ENCODE results near the gene PKN1. TPM values are rescaled to one million over a fixed set of nuclear protein-coding genes. Genes with fewer than 3 reads are reported as not detected.

Gene PKN1
- total and polyA plus RNA-seq, 5 donors: 79.3 to 138 (median 128) TPM

DNA sequence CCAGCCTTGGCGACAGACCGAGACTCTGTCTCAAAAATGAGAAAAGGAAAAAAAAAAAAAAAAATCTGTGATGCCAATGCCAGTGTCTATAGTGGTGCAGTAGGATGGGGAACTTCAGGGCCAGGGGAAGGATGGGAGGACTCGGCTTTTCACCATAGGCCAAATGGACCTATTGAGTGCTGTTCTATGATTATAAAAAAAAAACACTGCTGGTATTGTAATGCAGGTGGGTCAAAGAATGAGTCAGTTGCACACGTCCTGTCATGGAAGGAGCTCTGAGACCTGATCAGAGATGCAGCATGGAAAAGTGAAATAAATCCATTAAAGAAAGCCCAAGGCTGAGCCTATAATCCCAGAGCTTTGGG, 78.1 kb downstream of the PKN1 start:
- intact Hi-C loops (cut with DNase I): no loop called here
- Histone ChIP-seq H3K4me1 (ENCODE audit: control insufficient read depth, insufficient read depth, low read length) (peaks cover 4% of the 10 kb centered on the region), H3K27me3 (ENCODE audit: control insufficient read depth, insufficient read depth) (no peaks in the 10 kb centered on the region), H3K27ac (ENCODE audit: low read length) (no peak overlapping the region), H3K9me3 (ENCODE audit: control insufficient read depth, low read length) (no peaks in the 10 kb centered on the region), H3K4me3 (ENCODE audit: low read length) (no peak overlapping the region)
- DNase-seq: no peak
- ATAC-seq: peak in 1 of 2 donors; percentile 8
- 83% methylated on average over 4 of the region's 4 CpGs for WGBS

DNA sequence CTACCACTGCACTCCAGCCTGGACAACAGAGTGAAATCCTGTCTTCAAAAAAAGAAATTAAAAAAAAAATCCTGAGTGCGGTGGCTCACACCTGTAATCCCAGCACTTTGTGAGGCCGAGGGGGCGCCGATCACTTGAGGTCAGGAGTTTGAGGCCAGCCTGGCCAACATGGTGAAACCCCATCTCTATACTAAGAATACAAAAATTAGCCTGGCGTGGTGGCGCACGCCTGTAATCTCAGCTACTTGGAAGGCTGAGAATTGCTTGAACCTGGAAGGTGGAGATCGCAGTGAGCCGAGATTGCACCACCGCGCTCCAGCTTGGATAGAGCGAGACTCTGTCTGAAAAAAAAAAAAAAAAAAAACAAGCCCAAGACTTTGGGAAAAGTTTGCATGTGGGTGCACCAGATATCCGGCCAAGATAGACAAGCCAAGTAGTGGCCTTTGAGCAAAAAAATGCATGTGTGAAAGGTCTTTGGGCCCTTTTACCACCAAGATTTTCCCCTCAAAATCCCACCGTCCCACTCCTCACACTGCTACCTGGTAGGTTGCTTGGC, 79.4 kb downstream of the PKN1 start:
- H3K27me3 ChIP-seq (ENCODE audit: control insufficient read depth, insufficient read depth): no peaks in the 10 kb centered on the region

DNA sequence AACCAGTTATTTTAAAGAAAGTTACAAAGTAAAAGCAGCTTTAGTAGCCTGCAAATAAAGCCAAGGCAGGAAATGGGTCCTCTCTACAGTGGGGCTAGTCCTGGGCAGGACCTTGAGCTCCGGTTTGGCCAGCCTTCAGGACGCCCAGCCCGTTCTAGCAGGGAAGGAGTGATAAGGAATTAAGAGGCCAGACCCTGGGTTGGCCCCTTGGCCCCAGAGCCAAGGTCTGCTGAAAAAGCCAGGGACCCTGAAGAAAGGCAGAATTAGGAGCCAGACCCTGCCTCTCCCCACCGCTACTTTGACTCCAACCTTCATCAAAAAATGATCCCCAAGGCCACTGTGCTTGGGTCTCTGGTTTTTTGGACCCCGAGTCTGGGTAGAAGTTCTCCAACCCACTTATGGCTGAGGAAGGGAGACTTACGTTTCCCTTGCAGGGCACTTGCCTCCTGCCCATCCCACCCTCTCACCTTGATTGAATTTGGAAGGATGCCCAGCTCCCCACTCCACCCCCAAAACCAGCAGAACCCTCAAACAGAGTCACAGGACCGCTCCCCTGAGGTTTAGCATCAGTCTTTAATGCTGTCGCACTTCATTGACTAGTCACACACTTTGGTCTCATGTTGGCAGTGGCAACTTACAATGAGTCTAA, 81.2 kb downstream of the PKN1 start:
- Histone ChIP-seq H3K4me1 (ENCODE audit: control insufficient read depth, insufficient read depth, low read length) (peaks cover 5% of the 10 kb centered on the region), H3K9me3 (ENCODE audit: control insufficient read depth, low read length) (no peaks in the 10 kb centered on the region), H3K4me3 (ENCODE audit: low read length) (no peak overlapping the region), H3K27ac (ENCODE audit: low read length) (no peak overlapping the region), H3K27me3 (ENCODE audit: control insufficient read depth, insufficient read depth) (no peaks in the 10 kb centered on the region)
- intact Hi-C loops (cut with DNase I): no loop called here
- DNase-seq: peak in 1 of 3 donors; percentile 33
- no peak for ATAC-seq
- 77% methylated on average over 8 of the region's 8 CpGs for WGBS

More for the DNA sequence above, 79.4 kb downstream of the PKN1 start:
- Histone ChIP-seq H3K27ac (ENCODE audit: low read length) (no peak overlapping the region), H3K4me3 (ENCODE audit: low read length) (no peak overlapping the region), H3K4me1 (ENCODE audit: control insufficient read depth, insufficient read depth, low read length) (peaks cover 5% of the 10 kb centered on the region), H3K9me3 (ENCODE audit: control insufficient read depth, low read length) (no peaks in the 10 kb centered on the region)
- DNase-seq (peak in 1 of 3 donors; percentile 32), ATAC-seq (no peak)
- 93% methylated on average over 14 of the region's 14 CpGs for WGBS
- intact Hi-C loops (cut with DNase I): no loop called here

DNA sequence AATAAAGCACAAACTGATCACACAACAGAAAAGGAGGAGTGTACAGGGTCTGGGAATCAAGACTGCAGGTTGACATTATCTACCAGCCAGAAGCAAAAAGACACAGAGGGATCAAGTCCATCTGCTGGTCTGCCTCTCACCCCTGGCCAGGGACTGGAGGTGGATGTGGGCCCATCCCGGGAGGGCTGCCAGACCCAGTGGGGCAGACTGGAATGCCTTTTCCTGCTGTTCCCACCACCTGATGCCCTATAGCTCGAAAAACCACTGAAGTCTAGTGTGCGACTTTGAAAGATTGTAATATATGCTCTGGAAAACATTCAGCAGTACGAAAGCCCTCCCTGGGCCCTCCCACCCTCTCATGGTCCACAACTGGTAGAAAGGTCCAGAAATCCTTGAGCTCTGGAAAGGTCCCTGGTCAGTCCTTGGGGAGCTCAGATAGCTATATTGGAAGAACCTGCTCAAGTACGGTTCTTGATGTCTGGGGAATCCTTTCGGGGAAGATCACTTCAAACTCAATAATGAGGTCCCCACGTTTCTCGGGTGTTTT, 82.5 kb downstream of the PKN1 start:
- WGBS: 67% methylated on average over 8 of the region's 8 CpGs

DNA sequence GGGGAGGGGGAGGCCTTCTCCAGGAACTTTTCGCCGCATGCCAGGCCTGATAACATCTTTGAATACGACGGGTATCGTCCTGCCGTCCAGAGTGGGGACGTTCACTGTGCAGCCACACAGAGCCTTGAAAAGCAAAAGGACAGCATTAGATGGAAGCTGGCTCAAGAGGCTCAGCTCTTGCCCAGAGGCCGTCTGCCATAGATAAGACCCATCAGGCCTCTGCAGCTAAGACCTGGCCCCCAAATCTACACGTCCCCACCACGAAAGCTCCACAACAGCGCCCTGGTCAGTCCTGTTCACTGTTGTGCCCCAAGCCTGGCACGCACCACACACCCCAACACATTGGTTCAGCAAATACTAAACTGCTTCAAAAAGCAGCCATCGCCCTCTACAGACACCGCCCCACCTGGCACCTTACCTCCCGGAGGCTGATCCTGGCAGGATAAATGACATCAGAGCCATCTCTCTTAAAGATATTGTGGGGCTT, 83.0 kb downstream of the PKN1 start:
- intact Hi-C loops (cut with DNase I): no loop called here
- WGBS: 62% methylated on average over 15 of the region's 15 CpGs
- Histone ChIP-seq H3K9me3 (ENCODE audit: control insufficient read depth, low read length) (no peaks in the 10 kb centered on the region), H3K4me1 (ENCODE audit: control insufficient read depth, insufficient read depth, low read length) (peaks cover 5% of the 10 kb centered on the region), H3K27ac (ENCODE audit: low read length) (no peak overlapping the region), H3K27me3 (ENCODE audit: control insufficient read depth, insufficient read depth) (no peaks in the 10 kb centered on the region), H3K4me3 (ENCODE audit: low read length) (peak overlapping the region; percentile 88)
- ATAC-seq (no peak), DNase-seq (no peak)

More for the DNA sequence above, 82.5 kb downstream of the PKN1 start:
- no peak overlapping the region for H3K4me3 ChIP-seq (ENCODE audit: low read length)
- peaks cover 5% of the 10 kb centered on the region for H3K4me1 ChIP-seq (ENCODE audit: control insufficient read depth, insufficient read depth, low read length)
- H3K9me3 ChIP-seq (ENCODE audit: control insufficient read depth, low read length): no peaks in the 10 kb centered on the region
- H3K27ac ChIP-seq (ENCODE audit: low read length): no peak overlapping the region
- DNase-seq: peak in 1 of 3 donors; percentile 79
- intact Hi-C loops (cut with DNase I): no loop called here
- no peak for ATAC-seq
- no peaks in the 10 kb centered on the region for H3K27me3 ChIP-seq (ENCODE audit: control insufficient read depth, insufficient read depth)

DNA sequence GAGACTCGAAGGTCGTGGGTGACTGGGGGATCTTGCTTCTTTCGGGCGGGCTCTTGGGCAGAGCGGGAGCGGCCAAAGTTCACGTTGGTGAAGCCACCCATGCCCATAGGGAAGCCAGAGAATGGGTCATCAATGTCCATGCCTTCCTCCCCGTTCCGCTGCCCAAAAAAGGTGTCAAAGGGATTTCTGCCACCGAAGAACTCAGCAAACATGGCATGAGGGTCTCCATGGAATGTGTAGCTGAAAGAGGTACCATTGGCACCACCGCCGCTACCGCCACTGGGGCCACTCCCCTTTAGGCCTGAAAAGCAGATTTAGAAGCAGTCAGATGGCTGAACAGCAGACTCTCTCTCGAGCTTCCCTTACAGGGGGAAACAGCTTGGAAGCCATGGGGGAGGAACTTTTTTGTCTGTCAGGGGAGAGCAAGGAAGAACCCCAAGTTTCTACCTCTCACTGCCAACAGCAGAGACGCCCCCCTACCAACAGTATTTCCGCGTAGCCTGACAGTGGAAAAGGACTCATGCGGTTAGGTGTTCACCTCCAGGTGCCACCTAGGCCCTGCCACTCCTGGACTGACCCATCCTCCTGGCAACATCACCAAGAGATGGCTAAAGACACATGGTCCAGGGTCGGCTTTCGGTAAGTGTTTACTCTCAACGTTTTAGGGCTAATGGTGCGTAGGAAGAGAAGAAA, 83.8 kb downstream of the PKN1 start:
- no peaks in the 10 kb centered on the region for H3K27me3 ChIP-seq (ENCODE audit: control insufficient read depth, insufficient read depth)
- intact Hi-C loops (cut with DNase I): no loop called here
- DNase-seq (no peak), ATAC-seq (no peak)
- H3K4me1 ChIP-seq (ENCODE audit: control insufficient read depth, insufficient read depth, low read length): peaks cover 5% of the 10 kb centered on the region
- peak overlapping the region; percentile 88 for H3K4me3 ChIP-seq (ENCODE audit: low read length)
- peak overlapping the region; percentile 56 for H3K27ac ChIP-seq (ENCODE audit: low read length)
- no peaks in the 10 kb centered on the region for H3K9me3 ChIP-seq (ENCODE audit: control insufficient read depth, low read length)
- WGBS: 29% methylated on average over 22 of the region's 22 CpGs

DNA sequence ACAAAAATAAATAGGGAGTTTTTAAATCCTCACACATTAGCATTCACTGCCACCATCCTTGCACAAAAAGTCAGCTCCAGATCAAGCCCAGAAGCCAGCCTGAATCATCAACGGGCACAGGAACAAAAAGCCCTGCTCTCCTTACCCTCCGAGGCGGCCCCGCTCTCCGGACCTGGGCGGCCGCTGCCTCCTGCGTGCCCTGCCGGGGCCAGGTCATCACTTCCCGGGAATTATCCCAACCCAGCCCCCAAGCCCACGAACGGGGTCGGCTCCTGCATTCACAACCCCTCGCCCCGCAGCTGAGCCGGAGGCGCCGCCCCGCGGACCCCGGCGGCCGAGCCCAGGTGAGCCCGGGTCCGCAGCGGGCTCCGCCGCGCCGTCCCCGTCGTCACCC, 84.3 kb downstream of the PKN1 start:
- peak overlapping the region; percentile 26 for H3K27ac ChIP-seq (ENCODE audit: low read length)
- H3K9me3 ChIP-seq (ENCODE audit: control insufficient read depth, low read length): no peaks in the 10 kb centered on the region
- WGBS: under 1% methylated on average over 32 of the region's 32 CpGs
- intact Hi-C loops (cut with DNase I): no loop called here
- H3K27me3 ChIP-seq (ENCODE audit: control insufficient read depth, insufficient read depth): no peaks in the 10 kb centered on the region
- DNase-seq: no peak
- H3K4me3 ChIP-seq (ENCODE audit: low read length): peak overlapping the region; percentile 88
- peaks cover 5% of the 10 kb centered on the region for H3K4me1 ChIP-seq (ENCODE audit: control insufficient read depth, insufficient read depth, low read length)
- peak in 1 of 2 donors; percentile 1 for ATAC-seq

DNA sequence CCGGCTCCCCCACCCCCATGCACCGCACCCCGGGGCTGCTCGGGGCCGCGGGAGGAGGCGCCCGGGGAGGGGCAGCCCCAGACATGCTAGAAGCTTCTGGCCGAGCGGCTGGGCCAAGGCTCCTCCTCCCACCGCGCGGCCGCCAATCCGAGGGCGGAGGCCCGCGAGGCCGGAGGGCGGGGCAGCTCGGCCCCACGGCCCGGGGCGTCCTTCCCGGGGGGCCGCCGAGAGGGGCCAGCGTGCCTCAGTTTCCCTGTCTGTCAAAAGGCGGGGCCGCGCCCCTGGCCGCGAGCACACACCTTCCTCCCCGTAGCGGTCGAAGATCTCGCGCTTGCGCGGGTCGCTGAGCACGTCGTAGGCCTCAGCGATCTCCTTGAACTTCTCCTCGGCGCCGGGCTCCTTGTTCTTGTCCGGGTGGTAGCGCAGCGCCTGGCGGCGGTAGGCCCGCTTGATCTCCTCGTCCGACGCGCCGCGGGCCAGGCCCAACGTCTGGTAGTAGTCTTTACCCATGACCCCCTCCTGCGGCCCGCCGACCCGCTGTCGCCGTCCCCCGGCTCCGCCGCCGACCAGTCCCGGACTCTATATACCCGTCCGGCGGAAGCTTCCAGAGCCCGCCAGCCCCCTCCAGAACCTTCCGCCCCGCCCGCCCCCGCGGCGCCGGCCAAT, 84.9 kb downstream of the PKN1 start, which contains the start of gene DNAJB1:
DNAJB1 (minus strand) TSS at position 558 of the 666 bp plus-strand sequence; CDS start at position 510, 48 bp downstream.
- intact Hi-C loops (cut with DNase I): no loop called here

DNA sequence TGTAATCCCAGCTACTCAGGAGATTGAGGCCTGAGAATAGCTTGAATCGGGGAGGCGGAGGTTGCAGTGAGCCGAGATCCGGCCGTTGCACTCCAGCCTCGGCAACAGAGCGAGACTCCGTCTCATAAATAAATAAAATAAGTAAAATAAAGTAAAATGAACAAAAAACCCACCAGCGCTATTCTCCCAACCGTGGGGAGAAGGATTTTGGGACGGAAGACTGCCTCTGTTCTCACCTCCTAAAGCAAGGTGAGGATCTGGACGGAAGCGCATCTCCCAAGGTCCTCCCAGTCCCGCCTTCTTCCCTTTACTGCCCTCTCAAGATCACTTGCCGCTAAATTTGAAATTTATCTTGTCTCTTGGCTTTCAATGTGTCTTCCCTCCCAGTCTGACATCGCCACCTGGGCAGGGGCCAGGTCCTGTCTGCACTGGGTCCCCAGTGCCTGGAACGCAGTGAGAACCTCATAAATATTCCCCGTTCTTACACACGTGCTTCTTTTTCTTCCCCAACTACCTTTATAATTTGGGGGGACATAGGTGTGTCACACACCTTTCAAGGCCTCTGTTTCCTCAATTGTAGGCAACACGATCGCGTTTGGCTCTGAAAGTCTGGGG, 86.2 kb downstream of the PKN1 start:
- no peaks in the 10 kb centered on the region for H3K27me3 ChIP-seq (ENCODE audit: control insufficient read depth, insufficient read depth)
- H3K9me3 ChIP-seq (ENCODE audit: control insufficient read depth, low read length): no peaks in the 10 kb centered on the region
- peak in 1 of 3 donors; percentile 49 for DNase-seq
- no peak overlapping the region for H3K27ac ChIP-seq (ENCODE audit: low read length)
- no peak for ATAC-seq
- no peak overlapping the region for H3K4me3 ChIP-seq (ENCODE audit: low read length)
- intact Hi-C loops (cut with DNase I): no loop called here
- WGBS: 91% methylated on average over 22 of the region's 22 CpGs
- H3K4me1 ChIP-seq (ENCODE audit: control insufficient read depth, insufficient read depth, low read length): peaks cover 5% of the 10 kb centered on the region

More for the DNA sequence above, 84.9 kb downstream of the PKN1 start, which contains the start of gene DNAJB1:
- peak within 1 kb of the TSS; percentile 88 for H3K4me3 ChIP-seq (ENCODE audit: low read length)
- ATAC-seq (peak; percentile 87 to 89), DNase-seq (peak; percentile 88 to 95 (median 95))
- H3K27me3 ChIP-seq (ENCODE audit: control insufficient read depth, insufficient read depth): no peaks in the 10 kb centered on the region
- under 1% methylated on average over 82 of the region's 82 CpGs for WGBS
- peaks cover 5% of the 10 kb centered on the region for H3K4me1 ChIP-seq (ENCODE audit: control insufficient read depth, insufficient read depth, low read length)
- H3K27ac ChIP-seq (ENCODE audit: low read length): peak within 1 kb of the TSS; percentile 96
- H3K9me3 ChIP-seq (ENCODE audit: control insufficient read depth, low read length): no peaks in the 10 kb centered on the region

DNA sequence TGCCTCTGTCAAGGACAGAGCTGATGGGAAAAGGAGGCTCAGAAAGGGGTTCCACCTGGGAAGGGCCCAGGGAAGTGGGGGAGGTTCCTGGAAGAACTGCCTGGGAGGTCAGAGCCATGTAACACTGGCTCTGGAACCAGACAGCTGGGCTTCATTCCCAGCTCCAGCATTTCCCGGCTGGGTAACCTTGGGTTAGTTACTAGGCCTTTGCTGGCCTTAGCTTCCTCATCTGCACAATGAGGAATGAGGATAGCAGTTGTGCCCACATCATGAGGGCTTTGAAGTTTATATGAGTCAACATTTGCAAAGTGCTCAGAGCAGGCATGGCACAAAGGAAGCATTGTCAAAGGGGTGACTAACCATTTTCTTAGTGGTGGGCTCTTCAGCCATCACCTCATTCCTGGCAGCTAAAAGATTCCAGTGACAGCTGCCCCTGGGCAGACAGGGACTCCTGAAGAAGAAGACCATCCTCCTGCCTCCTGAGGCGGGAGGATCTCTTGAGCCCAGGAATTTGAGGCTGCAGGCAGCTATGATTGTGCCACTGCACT, 86.8 kb downstream of the PKN1 start:
- Histone ChIP-seq H3K4me1 (ENCODE audit: control insufficient read depth, insufficient read depth, low read length) (peaks cover 5% of the 10 kb centered on the region), H3K27ac (ENCODE audit: low read length) (no peak overlapping the region), H3K9me3 (ENCODE audit: control insufficient read depth, low read length) (no peaks in the 10 kb centered on the region), H3K27me3 (ENCODE audit: control insufficient read depth, insufficient read depth) (no peaks in the 10 kb centered on the region), H3K4me3 (ENCODE audit: low read length) (no peak overlapping the region)
- intact Hi-C loops (cut with DNase I): no loop called here
- DNase-seq (no peak), ATAC-seq (no peak)
- WGBS: 54% methylated on average over 2 of the region's 2 CpGs

Measured in right cardiac atrium (tissue), 5 donors.